Measurements from ENCODE around the gene IPCEF1.

DNA sequence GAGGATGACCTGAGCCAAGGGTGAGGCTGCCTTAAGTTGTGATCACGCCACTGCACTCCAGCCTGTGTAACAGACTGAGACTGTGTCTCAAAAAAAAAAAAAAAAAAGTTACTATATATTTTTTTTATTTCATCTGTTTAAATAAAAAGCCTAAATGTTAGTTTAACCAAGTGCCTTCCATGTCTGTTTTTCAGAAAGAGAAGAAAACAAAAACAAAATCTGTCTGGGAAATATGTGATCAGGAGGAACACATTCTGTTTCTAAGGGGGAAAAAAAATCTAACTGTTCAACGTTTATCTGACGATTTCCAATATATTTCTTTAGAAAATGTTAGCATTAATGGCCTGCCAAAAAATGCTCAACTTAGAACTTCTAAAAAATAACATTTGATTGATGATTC lies 147.0 kb downstream of the IPCEF1 start:
- TF ChIP-seq, protein P1, sequence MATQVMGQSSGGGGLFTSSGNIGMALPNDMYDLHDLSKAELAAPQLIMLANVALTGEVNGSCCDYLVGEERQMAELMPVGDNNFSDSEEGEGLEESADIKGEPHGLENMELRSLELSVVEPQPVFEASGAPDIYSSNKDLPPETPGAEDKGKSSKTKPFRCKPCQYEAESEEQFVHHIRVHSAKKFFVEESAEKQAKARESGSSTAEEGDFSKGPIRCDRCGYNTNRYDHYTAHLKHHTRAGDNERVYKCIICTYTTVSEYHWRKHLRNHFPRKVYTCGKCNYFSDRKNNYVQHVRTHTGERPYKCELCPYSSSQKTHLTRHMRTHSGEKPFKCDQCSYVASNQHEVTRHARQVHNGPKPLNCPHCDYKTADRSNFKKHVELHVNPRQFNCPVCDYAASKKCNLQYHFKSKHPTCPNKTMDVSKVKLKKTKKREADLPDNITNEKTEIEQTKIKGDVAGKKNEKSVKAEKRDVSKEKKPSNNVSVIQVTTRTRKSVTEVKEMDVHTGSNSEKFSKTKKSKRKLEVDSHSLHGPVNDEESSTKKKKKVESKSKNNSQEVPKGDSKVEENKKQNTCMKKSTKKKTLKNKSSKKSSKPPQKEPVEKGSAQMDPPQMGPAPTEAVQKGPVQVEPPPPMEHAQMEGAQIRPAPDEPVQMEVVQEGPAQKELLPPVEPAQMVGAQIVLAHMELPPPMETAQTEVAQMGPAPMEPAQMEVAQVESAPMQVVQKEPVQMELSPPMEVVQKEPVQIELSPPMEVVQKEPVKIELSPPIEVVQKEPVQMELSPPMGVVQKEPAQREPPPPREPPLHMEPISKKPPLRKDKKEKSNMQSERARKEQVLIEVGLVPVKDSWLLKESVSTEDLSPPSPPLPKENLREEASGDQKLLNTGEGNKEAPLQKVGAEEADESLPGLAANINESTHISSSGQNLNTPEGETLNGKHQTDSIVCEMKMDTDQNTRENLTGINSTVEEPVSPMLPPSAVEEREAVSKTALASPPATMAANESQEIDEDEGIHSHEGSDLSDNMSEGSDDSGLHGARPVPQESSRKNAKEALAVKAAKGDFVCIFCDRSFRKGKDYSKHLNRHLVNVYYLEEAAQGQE (IDR thresholded peaks at IDR 0.05): no peak
- no peak for TF ChIP-seq CHD2 (IDR thresholded peaks at IDR 0.05; ENCODE audit: low read length, partially characterized antibody)
- TF ChIP-seq RARB (CRISPR knock-in tag; IDR thresholded peaks at IDR 0.05): no peak
- TF ChIP-seq, protein P2, sequence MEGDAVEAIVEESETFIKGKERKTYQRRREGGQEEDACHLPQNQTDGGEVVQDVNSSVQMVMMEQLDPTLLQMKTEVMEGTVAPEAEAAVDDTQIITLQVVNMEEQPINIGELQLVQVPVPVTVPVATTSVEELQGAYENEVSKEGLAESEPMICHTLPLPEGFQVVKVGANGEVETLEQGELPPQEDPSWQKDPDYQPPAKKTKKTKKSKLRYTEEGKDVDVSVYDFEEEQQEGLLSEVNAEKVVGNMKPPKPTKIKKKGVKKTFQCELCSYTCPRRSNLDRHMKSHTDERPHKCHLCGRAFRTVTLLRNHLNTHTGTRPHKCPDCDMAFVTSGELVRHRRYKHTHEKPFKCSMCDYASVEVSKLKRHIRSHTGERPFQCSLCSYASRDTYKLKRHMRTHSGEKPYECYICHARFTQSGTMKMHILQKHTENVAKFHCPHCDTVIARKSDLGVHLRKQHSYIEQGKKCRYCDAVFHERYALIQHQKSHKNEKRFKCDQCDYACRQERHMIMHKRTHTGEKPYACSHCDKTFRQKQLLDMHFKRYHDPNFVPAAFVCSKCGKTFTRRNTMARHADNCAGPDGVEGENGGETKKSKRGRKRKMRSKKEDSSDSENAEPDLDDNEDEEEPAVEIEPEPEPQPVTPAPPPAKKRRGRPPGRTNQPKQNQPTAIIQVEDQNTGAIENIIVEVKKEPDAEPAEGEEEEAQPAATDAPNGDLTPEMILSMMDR (IDR thresholded peaks at IDR 0.05): no peak
- TF ChIP-seq SMC3 (IDR thresholded peaks at IDR 0.05): no peak
- no peak for TF ChIP-seq KDM1A (IDR thresholded peaks at IDR 0.05; ENCODE audit: low read depth)
- no peak for TF ChIP-seq POLR2A (IDR thresholded peaks at IDR 0.05; ENCODE audit: low read length)
- TF ChIP-seq, protein P3, sequence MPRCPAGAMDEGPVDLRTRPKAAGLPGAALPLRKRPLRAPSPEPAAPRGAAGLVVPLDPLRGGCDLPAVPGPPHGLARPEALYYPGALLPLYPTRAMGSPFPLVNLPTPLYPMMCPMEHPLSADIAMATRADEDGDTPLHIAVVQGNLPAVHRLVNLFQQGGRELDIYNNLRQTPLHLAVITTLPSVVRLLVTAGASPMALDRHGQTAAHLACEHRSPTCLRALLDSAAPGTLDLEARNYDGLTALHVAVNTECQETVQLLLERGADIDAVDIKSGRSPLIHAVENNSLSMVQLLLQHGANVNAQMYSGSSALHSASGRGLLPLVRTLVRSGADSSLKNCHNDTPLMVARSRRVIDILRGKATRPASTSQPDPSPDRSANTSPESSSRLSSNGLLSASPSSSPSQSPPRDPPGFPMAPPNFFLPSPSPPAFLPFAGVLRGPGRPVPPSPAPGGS (IDR thresholded peaks at IDR 0.05): no peak
- TF ChIP-seq HEYL (CRISPR knock-in tag; IDR thresholded peaks at IDR 0.05): no peak
- TF ChIP-seq CHD4 (IDR thresholded peaks at IDR 0.05; ENCODE audit: borderline replicate concordance): no peak
- TF ChIP-seq, protein P4, sequence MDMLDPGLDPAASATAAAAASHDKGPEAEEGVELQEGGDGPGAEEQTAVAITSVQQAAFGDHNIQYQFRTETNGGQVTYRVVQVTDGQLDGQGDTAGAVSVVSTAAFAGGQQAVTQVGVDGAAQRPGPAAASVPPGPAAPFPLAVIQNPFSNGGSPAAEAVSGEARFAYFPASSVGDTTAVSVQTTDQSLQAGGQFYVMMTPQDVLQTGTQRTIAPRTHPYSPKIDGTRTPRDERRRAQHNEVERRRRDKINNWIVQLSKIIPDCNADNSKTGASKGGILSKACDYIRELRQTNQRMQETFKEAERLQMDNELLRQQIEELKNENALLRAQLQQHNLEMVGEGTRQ (IDR thresholded peaks at IDR 0.05): no peak
- TF ChIP-seq, protein P5, sequence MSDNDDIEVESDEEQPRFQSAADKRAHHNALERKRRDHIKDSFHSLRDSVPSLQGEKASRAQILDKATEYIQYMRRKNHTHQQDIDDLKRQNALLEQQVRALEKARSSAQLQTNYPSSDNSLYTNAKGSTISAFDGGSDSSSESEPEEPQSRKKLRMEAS (IDR thresholded peaks at IDR 0.05): no peak
